Stimulated activated naive CD4-positive, alpha-beta T cell treated with Interleukin-2 at 50 U/mL for 16 hours (primary cell): ENCODE results near the gene SNX22.

Source experiments
- DNase-seq: peaks from one replicate; lab custom pipeline; 2025; lab: John Stamatoyannopoulos, UW

Gene SNX22

GRCh38 chr15:64156652-64157331 is 5.3 kb downstream of the SNX22 start:
- no peak for DNase-seq

GRCh38 chr15:64157599-64158125 is 6.1 kb downstream of the SNX22 start:
- no peak for DNase-seq

GRCh38 chr15:64158363-64159134 is 7.0 kb downstream of the SNX22 start:
- no peak for DNase-seq

GRCh38 chr15:64161688-64162477 is 10.4 kb downstream of the SNX22 start:
- DNase-seq, result no peak

GRCh38 chr15:64162478-64162868 is 10.9 kb downstream of the SNX22 start:
- DNase-seq, result no peak

- peak; percentile 98 for DNase-seq
These were observed 11.5 kb downstream of the SNX22 start, which contains the start of gene PPIB for GRCh38 chr15:64162869-64163658. Gene PPIB (minus strand): TSS chr15:64163022. CDS start chr15:64162986, 36 bp downstream.

GRCh38 chr15:64163659-64164362 is 12.3 kb downstream of the SNX22 start:
- DNase-seq, result no peak

- DNase-seq, result no peak
These were observed 12.9 kb downstream of the SNX22 start for GRCh38 chr15:64164436-64164835.

- no peak for DNase-seq
These were observed 14.8 kb downstream of the SNX22 start for GRCh38 chr15:64166102-64166890.

GRCh38 chr15:64180235-64180824 is 28.8 kb downstream of the SNX22 start:
- DNase-seq, result no peak

GRCh38 chr15:64182859-64183370 is 31.4 kb downstream of the SNX22 start:
- no peak for DNase-seq

- no peak for DNase-seq
These were observed 33.8 kb downstream of the SNX22 start for GRCh38 chr15:64185146-64185911.

- DNase-seq, result no peak
These were observed 36.1 kb downstream of the SNX22 start for GRCh38 chr15:64187396-64188191.

GRCh38 chr15:64191971-64192830 is 40.7 kb downstream of the SNX22 start:
- DNase-seq, result no peak

- DNase-seq, result no peak
These were observed 42.4 kb downstream of the SNX22 start for GRCh38 chr15:64193971-64194370.

GRCh38 chr15:64197425-64197824 is 45.9 kb downstream of the SNX22 start:
- DNase-seq, result no peak

- DNase-seq, result no peak
These were observed 53.7 kb downstream of the SNX22 start for GRCh38 chr15:64205202-64205601.
